Epithelial cell of prostate (primary cell): ENCODE measurements around the gene SIRPA.

Experiments
- DNase-seq: peaks from one replicate; pipeline ENCODE4 v3.0.0-alpha.2; 2011; ENCODE audit warnings: low read depth, low spot score
- H3K27ac ChIP-seq: fragments of 450-650 bp; 2 replicates; pipeline ENCODE4 v1.5.1; 2017; ENCODE audit warnings: mild to moderate bottlenecking

The SIRPA gene

GRCh38 chr20:1885940-1886693 lies 9.1 kb upstream of the SIRPA start:
- H3K27ac ChIP-seq, result no peak overlapping the region

DNA sequence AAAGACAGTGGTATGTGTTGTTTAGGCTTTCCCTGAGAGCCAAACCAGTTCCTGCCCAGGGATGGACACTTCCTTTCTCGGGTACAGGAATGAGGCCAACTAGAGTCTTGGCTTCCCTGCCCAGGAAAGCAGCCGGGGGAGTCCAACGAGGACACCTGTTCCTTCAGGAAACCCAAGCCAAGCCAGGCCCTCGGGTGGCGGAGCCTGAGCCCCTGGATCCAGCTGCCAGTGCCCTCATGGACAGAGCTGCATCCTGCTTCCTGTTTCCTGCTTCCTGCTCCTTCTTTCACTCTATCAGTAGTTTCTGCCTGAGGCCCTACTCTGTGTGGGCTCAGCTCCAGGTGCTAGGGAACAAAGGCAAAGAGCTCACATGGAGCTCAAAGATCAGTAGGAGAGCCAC lies 7.9 kb upstream of the SIRPA start:
- H3K27ac ChIP-seq, result no peak overlapping the region
- DNase-seq, result no peak

More at GRCh38 chr20:1885940-1886693, 9.1 kb upstream of the SIRPA start:
- DNase-seq, result no peak

GRCh38 chr20:1887756-1888155 lies 7.5 kb upstream of the SIRPA start:
- H3K27ac ChIP-seq, result no peak overlapping the region
- DNase-seq, result no peak

DNA sequence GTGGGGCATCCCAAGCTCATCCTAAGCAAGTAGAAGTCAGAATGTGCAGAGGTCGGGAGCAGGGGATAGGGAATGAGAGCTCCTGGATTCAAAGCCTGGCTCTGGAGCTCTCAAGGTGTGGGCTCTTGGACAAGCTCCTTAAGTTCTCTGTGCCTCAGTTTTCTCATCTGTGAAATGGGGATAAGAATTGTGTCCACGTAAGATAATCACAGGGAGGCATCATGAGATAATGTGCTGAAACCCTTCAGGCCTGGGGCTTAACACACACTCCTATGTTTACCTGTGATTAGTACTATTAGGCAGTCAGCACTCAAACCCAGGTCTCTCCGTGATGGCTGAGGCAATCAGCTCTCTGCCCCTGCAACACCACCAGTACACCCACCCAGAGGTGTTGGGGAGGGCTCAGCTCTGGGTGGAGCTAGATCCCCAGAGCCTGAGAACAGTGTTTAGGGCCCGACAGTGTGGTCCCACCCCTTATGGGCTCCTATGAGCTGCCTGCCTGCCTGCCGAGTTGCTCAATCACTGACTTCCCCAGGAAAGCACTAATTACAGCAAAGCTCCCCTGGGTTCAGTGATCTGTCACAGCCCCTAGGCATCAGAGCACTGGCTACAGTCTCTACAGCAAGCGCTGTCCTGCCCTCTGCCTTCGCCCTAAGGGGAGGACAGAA lies 6.3 kb upstream of the SIRPA start:
- DNase-seq, result no peak
- peak overlapping the region; percentile 18 for H3K27ac ChIP-seq

DNA sequence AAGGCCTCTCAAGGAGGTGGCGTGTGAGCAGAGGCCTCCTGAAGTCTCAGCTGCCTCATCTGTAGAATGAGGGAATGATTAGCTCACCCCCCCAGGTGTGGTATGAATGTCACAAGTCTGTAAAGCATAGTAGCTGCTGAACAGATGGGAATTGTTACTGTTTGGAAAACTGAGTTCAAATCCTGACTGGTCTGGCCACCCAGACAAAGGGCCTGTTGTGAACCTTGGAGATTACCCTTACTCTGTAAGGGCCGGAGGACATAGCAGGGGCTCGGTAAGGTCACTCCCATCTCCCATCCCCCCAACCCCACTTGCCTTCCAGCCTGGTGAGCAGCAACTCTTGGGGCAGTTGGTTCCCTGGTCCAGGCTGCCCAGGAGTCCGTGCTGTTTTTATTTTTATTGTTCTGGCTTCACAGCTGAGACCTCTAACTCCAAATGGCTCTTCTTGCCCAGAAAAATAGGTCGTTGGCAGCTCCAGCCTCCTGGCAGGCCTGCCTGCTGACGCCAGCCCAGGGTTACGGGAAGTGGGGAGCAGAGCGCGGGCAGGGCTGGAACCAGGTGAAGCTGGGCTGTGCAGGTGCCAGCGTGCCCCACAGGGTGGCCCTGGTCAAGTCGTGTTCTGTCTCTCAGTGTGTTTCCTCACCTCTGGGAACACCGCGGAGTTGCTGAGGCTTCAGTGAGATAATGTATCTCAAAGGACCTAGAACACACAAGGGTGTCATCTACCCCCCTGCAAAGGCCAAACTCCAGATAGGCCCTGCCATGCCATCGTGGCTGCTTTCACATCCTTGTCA lies 4.5 kb upstream of the SIRPA start:
- no peak overlapping the region for H3K27ac ChIP-seq
- DNase-seq, result no peak

DNA sequence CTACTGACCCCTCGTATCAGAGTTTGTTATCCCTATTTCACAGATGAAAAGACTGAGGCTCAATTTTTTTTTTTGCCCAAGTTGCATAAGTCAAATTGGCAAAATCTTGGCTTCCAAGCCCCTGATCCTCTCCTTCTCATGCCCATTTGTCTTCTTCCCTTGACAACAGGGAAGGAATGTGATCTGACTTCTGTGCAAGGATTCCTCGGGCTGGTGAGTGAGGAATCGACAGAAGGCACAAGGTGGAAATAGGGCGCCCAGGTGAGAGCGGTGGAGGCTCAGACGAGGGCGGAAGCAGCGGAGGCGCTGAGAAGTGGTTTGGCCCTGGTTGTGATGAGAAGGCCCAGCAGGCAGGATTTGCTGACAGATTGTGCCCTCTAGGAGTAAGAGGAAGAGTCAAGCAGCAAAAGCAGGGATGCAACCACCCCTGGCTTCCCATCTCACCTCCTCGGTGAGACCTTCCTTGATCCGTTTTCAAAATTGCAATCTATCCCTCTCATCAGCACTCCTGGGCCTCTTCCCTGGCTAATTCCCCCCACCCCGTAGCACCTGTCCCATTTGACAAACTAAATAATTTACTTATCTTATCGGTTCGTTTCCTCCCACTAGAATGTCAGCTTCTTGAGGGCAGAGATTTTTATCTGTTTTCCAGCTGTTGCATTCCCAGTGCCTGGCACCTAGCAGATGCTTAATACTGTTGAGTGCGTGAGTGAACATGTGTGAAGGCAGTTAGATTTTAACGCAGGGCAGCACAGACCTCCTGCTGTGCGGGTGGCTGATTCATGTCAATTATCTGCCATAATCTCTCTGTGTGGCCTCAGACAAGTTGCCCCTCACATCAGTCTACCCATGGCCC lies 3.7 kb upstream of the SIRPA start:
- no peak for DNase-seq
- H3K27ac ChIP-seq, result no peak overlapping the region

DNA sequence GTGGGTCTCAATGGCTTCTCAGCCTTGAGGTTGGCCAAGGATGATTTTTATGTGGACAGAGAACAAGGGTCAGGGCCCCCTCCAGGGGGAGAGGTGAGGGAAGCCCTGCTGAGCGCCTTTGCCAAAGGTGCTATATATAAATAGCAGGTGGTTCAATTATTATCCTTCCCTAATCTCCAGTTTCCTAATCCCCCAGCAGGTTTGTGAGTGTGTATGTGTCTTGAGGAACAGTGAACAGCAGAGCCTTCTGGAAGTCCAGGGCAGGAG lies 3.2 kb upstream of the SIRPA start:
- DNase-seq, result no peak
- no peak overlapping the region for H3K27ac ChIP-seq

DNA sequence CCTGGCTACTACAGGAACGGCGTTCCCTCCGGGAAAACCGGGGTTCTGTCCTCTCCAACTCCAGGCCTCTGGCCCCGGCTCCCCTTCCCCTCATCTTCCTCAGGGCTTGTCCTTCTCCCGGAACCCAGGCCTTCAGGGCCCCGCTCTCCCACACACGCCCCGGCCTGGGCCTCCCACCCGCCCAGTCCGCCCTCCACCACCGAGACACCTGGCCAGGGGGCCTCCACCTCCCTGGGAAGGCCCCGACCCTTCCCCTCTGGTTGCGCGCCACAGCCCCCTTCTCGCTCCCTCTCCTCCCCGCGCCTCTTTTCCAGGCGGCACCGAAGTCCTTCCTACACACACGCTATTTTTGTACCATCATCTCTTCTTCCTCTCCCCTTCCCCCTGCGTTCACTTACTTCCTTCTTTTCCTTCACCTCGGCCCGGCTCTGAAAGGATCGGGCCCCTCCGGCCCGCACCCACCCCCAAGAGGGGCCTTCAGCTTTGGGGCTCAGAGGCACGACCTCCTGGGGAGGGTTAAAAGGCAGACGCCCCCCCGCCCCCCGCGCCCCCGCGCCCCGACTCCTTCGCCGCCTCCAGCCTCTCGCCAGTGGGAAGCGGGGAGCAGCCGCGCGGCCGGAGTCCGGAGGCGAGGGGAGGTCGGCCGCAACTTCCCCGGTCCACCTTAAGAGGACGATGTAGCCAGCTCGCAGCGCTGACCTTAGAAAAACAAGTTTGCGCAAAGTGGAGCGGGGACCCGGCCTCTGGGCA lies 1.3 kb upstream of the SIRPA start:
- DNase-seq, result no peak
- peak overlapping the region; percentile 77 for H3K27ac ChIP-seq

DNA sequence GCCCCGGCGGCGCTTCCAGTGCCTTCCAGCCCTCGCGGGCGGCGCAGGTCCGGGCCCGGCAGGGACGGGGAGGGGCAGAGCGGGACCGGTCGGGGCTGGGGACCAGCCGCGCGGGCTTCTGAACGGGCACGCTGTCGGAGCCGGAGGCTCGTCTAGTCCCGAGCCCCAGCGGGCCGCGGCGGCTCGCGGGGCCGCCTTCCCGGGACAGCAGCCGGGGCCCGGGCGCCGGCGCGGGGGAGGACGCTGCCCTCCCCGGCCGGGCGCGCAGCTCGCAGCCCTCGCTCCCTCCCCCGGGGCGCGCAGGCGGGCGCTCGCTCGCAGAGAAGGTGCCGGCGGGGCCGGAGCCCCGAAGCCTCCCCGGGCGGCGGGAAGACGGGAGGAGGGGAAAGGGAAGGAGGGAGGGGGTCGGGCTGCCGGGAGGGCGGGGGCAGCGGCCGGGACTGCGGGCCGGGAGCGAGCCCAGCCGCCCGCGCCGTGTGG lies 696 bp upstream of the SIRPA start:
- DNase-seq, result no peak
- peak overlapping the region; percentile 77 for H3K27ac ChIP-seq

GRCh38 chr20:1895674-1896483 lies 672 bp downstream of the SIRPA start:
- H3K27ac ChIP-seq, result peak overlapping the region; percentile 77
- DNase-seq, result no peak

GRCh38 chr20:1896484-1897258 lies 1.5 kb downstream of the SIRPA start:
- no peak for DNase-seq
- peak overlapping the region; percentile 77 for H3K27ac ChIP-seq

- H3K27ac ChIP-seq, result peak overlapping the region; percentile 77
- DNase-seq, result no peak
These were observed 2.3 kb downstream of the SIRPA start for GRCh38 chr20:1897541-1897940.

- H3K27ac ChIP-seq, result peak overlapping the region; percentile 77
- DNase-seq, result no peak
These were observed 2.8 kb downstream of the SIRPA start for GRCh38 chr20:1897965-1898464.

GRCh38 chr20:1898482-1899240 lies 3.5 kb downstream of the SIRPA start:
- no peak for DNase-seq
- H3K27ac ChIP-seq, result peak overlapping the region; percentile 77

- H3K27ac ChIP-seq, result no peak overlapping the region
- DNase-seq, result no peak
These were observed 4.0 kb downstream of the SIRPA start for GRCh38 chr20:1899241-1899525.

GRCh38 chr20:1900321-1900801 lies 5.2 kb downstream of the SIRPA start:
- no peak for DNase-seq
- H3K27ac ChIP-seq, result no peak overlapping the region

DNA sequence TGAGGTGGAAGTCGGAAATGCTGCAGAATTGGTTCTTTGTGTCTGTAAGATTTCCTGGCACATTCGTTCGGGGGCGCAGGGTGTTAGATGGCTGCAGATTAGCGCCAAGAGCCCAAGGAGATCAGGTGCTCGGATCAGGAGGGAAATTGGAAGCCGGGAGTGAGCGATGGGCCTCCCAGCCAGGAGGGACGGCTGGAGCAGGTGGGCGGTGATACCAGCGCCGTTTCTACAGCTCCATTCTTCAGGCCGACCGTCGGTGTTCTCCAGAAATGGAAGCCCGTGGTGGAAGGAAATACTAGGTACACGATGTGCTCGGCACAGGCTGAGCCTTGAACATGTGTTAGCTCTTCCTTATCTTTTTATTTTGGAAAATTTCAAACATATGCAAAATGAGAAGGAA lies 6.5 kb downstream of the SIRPA start:
- no peak for DNase-seq
- no peak overlapping the region for H3K27ac ChIP-seq
